Activated CD4-positive, CD25-positive, alpha-beta regulatory T cell treated with anti-CD3 and anti-CD28 coated beads, Interleukin-2, amount 50 U/mL, for 24 hours (primary cell): ENCODE data around the gene FBXO11.

ENCODE experiments used
- ATAC-seq, 2 donors: fragments of 150-1000 bp; cut with Tn5 transposase; one replicate each; pipeline ENCODE4 v1.10.0; 2021; ENCODE audit warnings: mild to moderate bottlenecking in 1 of 2, moderate library complexity in 1 of 2

Gene FBXO11

DNA sequence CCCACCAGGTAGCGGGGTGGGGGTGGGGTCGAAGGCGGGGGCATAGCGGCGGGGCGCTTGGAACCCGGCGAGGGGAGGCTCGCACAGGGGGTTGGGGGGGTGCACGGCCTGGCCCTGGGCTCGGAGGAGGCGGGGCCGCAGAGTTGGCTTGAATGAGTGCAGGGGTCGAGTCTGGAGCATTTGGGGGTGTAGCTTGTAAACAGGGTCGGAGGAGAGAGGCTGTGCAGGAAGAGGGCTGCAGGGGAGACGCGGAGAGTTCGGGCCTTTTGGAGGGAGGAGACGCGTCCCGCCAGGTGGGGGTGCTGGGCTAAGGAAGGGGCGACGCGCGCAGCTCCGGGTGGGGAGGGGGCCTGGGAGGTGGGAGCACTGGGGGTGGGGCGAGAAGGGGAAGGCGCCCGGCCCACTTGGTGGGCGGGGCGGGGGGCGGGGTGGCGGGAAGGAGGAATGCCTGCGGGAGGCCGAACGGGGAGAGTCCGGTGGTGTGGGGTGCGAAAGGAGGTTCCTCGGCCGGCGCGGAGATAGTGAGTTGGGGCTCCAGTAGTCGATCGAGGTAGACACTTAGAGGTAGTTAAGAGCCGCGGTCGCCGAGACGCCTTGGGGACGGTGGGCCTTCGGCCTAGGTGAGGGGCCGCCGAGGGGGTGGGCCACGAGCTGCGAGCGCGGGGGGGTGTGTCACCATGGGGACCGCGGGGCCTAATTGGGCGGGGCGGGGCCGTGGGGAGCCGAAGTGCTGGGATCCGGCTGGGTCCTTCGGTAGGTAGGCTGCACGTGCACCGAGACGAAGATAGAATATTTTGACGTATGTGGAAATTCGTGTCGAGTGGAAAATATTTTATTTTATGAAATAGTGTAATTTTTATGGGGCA lies 122.6 kb downstream of the FBXO11 start:
- ATAC-seq, result peak; percentile 19 to 22

- ATAC-seq, result peak; percentile 85 to 92
These were observed 123.4 kb downstream of the FBXO11 start, which contains the start of gene MSH6 for GRCh38 chr2:47782671-47783485. Gene MSH6, plus strand, starts transcription at chr2:47783145. Its CDS starts 89 bp downstream, at chr2:47783234.

DNA sequence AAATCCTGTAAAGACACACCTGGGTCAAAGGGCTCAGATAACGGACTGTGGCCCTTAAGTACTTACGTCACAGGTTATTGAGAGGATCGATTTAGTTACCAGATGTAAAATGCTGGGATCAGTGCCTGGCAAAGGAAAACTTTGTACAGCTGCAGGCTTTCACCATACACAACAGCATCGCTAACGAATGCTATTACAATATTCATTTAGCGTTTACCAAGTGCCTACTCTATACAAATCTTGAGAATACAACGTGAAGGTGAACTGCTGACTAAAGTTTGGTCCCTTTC lies 124.0 kb downstream of the FBXO11 start:
- ATAC-seq, result no peak

GRCh38 chr2:47779426-47779790 lies 126.9 kb downstream of the FBXO11 start:
- no peak for ATAC-seq

DNA sequence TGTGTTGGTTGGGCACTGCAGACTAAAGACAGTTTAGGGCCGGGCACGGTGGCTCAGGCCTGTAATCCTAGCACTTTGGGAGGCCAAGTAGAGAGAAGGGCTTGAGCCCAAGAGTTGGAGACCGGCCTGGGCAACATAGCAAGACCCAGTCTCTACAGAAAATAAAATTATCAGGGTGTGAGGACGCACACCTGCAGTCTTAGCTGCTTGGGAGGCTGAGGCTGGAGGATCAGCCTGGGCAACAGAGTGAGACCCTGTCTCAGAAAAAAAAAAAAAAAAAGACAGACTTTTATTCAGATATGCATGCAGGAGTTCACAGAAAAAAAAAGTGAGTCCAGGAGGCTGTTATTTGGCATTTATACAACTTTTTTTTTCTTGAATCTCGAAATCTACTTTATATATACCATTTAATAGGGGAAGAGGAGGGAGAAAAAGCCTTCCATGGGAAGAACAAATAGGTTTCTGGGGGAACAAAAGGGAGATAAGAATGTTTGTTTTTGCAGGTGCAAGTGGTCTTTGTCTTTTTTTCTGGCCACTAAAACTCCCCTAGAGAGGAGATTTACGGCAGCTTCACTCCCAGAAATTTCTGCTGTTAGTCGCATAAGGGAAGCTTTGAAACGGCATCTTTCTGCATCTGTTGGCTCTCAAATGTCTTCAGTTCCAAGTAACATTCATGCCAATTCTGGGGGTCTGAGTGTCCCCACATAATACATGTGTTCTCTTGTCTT lies 127.4 kb downstream of the FBXO11 start:
- no peak for ATAC-seq

GRCh38 chr2:47777277-47777937 lies 128.9 kb downstream of the FBXO11 start:
- ATAC-seq, result no peak

GRCh38 chr2:47774567-47774966 lies 131.7 kb downstream of the FBXO11 start:
- ATAC-seq, result no peak

- ATAC-seq, result no peak
These were observed 134.0 kb downstream of the FBXO11 start for GRCh38 chr2:47772343-47772742.

DNA sequence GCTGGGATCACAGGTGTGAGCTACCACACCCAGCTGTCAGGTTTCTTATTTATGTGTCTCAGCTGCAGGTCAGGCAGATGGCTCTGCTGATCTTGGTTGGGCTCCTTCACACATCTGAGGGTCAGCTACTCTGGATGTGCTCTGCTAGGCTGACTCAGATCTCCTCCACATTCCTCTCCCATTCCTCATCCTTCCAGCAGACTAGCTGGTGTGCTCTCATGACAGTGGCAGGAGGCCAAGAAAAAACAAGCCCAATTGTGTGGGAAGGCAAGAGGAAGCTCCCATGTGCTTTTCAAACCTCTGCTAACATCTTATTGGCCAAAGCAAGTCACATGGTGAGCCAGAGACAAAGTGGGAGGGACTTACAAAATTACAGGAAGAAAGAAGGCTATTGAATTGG lies 135.1 kb downstream of the FBXO11 start:
- no peak for ATAC-seq

GRCh38 chr2:47769318-47769717 lies 137.0 kb downstream of the FBXO11 start:
- no peak for ATAC-seq

DNA sequence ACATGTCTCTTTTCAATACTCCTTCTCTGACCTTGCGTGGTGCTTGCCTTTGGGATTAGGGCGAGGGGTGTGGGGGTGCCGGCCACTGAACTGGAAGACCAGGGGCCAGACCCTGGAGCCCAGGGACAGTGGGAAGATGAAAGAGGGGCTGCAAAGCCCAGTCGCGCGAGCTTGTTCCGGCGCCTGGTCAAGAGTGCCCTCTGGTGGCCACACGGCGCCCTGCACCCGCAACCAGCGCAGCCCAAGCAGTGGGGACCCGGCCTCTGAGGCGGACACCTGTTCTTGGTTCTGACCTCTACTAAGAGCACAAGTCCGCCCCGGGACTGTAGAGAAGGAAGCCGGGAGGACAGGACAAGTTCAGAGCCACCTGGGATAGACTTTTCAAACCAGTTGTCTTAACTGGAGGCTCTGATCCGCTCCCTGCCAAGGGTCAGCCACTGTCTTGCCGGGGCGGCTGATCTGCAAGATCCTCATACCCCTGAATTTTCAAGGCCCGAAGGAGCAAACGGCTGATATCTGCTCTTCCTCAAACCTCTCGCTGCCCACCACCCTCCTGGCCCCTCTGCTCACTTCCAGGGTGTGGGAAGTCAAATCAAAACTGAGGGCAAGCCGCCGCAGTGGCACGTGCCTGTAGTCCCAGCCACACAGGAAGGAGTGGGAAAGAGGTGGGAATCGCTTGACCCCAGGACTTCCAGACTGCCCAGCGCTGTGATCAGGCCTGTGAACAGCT lies 138.3 kb downstream of the FBXO11 start:
- peak; percentile 78 to 84 for ATAC-seq

GRCh38 chr2:47767497-47767844 lies 138.8 kb downstream of the FBXO11 start:
- no peak for ATAC-seq

DNA sequence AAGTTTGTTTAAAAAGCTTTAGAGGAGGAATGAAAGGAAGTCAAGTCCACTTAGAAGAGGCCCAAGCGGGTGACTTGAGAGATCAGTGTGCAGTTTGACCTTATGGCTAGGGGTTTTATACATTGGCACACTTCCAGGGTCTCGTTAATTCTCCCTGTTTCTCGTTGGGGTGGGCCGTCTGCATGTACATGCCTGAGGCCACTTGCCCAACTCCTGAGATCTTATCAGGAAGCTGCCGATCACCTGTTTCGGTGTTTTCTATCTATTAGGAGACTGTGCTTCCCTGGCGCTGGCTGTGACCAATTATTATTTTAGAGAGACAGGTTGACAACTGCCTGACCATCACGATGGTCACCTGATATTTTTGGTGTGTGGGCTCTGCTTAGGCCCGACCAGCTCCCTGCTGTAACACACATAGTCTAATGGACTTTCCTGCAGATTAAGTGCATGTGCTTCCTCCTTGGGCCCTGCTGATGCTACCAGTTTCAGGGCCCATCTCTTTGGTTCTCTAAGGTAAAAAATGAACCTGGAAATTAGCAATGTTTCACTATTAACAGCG lies 154.4 kb downstream of the FBXO11 start:
- no peak for ATAC-seq

DNA sequence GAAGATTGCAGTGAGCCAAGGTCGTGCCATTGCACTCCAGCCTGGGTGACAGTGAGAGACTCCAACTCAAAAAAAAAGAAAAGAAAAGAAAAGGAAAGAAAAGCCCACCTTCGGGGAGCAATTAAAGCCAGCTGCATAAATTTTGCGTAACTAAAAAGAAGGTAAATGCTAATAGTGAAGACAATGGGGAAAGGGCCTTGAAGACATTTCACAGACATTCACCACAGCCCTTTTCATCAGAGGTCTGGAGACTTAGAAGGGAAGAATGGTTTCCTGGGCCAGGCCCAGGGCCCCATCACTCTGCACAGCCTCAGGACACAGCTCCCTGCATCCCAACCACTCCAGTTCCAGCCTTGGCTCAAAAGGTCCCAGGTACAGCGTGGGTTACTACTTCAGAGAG lies 158.4 kb downstream of the FBXO11 start:
- no peak for ATAC-seq

GRCh38 chr2:47744074-47744473 lies 162.2 kb downstream of the FBXO11 start:
- no peak for ATAC-seq

GRCh38 chr2:47741637-47742036 lies 164.7 kb downstream of the FBXO11 start:
- ATAC-seq, result no peak

DNA sequence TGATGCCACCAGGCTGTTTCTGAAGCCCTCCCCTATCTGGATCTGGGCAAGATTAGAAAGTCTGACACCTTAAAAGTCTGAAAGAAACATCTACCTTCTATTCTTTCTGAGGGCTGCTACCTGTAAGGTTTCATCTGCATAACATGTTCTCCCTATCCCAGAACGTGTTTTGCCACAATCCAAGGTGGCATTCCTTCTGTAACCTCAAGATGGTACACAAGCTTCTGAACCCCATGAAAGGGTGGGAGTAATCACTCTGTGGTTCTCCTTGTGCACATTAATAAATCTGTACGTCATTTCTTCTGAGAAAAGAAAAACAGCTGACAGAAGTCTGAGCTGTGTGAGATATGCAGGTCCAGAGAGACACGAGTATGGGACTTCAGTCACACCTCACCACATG lies 165.2 kb downstream of the FBXO11 start:
- ATAC-seq, result no peak
